ENCODE results near the gene PAN2.
A peak's percentile ranks its signal among the peaks of the same experiment; 100 is the strongest.

DNA sequence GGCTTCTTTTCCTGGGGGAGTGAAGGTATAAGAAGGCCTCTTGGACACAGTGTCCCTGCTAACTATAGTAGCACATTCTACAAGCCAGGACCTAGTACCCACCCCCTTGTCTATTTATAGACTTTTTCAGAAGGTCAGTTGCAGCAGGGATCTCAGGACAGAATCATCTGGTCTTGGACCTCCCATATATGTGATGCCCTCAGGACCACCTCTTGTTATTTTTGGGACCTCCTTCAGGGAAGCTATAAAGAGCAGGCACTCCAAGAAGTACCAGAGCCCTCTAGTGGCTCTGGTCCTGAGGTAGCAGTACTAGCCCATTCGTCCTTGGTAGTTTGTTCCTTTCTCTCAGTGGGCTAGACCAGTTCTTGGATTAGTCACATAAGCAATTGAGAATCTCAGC, 62.8 kb downstream of the PAN2 start:
- TF ChIP-seq, protein P1, sequence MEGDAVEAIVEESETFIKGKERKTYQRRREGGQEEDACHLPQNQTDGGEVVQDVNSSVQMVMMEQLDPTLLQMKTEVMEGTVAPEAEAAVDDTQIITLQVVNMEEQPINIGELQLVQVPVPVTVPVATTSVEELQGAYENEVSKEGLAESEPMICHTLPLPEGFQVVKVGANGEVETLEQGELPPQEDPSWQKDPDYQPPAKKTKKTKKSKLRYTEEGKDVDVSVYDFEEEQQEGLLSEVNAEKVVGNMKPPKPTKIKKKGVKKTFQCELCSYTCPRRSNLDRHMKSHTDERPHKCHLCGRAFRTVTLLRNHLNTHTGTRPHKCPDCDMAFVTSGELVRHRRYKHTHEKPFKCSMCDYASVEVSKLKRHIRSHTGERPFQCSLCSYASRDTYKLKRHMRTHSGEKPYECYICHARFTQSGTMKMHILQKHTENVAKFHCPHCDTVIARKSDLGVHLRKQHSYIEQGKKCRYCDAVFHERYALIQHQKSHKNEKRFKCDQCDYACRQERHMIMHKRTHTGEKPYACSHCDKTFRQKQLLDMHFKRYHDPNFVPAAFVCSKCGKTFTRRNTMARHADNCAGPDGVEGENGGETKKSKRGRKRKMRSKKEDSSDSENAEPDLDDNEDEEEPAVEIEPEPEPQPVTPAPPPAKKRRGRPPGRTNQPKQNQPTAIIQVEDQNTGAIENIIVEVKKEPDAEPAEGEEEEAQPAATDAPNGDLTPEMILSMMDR (IDR thresholded peaks at IDR 0.05; ENCODE audit: extremely low read depth in 1 of 2, insufficient read depth in 1 of 2, low read depth in 1 of 2, low read length in 2 of 2) = peak; percentile 29 to 63
- TF ChIP-seq EZH2 (IDR thresholded peaks at IDR 0.05; ENCODE audit: borderline replicate concordance, low read depth, low read length, severe bottlenecking) = no peak
- TF ChIP-seq POLR2A (IDR thresholded peaks at IDR 0.05; ENCODE audit: low read depth, low read length) = no peak
- TF ChIP-seq POLR2AphosphoS5 (IDR thresholded peaks at IDR 0.05; ENCODE audit: insufficient read depth, low read depth, low read length) = no peak
